ENCODE measurements around the gene SEC62.

DNA sequence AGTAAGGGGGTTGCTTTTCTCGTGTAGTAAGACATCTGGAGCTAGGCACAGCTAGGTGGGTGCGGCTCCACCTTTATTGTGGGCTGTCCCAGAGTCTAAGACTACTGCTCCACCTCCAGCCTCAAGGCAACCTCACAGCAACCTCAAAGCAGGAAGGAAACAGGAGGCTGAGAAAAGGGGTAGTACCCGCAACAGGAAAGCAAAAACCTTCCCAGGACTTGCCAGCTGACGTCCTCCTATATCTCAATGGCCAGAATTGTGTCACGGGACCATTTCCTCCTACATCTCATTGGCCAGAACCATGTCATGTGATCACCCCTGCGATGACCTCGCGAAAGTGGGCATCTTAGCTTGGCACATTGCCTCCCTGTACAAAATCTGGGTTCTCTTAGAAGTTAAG is 66.9 kb downstream of the SEC62 start:
- TF ChIP-seq POLR2AphosphoS5 (IDR thresholded peaks at IDR 0.05; ENCODE audit: low read depth), result peak; percentile 44; the same call in 1 of the 2 replicates
- TF ChIP-seq CTCF (IDR thresholded peaks at IDR 0.05; ENCODE audit: insufficient read depth, low read length), result no peak
- TF ChIP-seq REST (IDR thresholded peaks at IDR 0.05; ENCODE audit: insufficient replicate concordance, low read depth), result no peak
- TF ChIP-seq SPI1 (IDR thresholded peaks at IDR 0.05; ENCODE audit: borderline replicate concordance, low read depth), result no peak; the same call in 1 of the 2 replicates
- TF ChIP-seq GABPA (IDR thresholded peaks at IDR 0.05; ENCODE audit: low read depth), result peak; percentile 70

Measured in HL-60 (cell line).